ENCODE measurements around the gene LFNG. TPM values are rescaled to one million over a fixed set of nuclear protein-coding genes. Genes with fewer than 3 reads are reported as not detected.

Gene LFNG
- total and polyA plus RNA-seq, 4 donors: 0.22 to 2.9 (median 2.6) TPM

GRCh38 chr7:2510909-2511768 lies 8.4 kb upstream of the LFNG start:
- Histone ChIP-seq H3K27me3 (ENCODE audit: control insufficient read depth in 4 of 4, insufficient read depth in 4 of 4, low read length in 3 of 4) (no peaks in the 10 kb centered on the region), H3K36me3 (ENCODE audit: control insufficient read depth in 4 of 4, insufficient read depth in 3 of 4, low read depth in 1 of 4, low read length in 3 of 4) (no peaks in the 10 kb centered on the region), H3K9ac (ENCODE audit: low read depth in 1 of 2, low read length in 2 of 2) (no peak overlapping the region), H3K9me3 (ENCODE audit: control insufficient read depth in 4 of 4, low read length in 3 of 4) (no peaks in the 10 kb centered on the region), H3K4me3 (ENCODE audit: low read depth in 1 of 3, low read length in 3 of 3) (no peak overlapping the region), H3K27ac (ENCODE audit: low read depth in 1 of 2, low read length in 2 of 2) (peak overlapping the region; percentile 59 to 71), H3K4me1 (ENCODE audit: control insufficient read depth in 4 of 4, insufficient read depth in 4 of 4, low read length in 3 of 4) (peaks cover 0 to 11% (median 3%) of the 10 kb centered on the region in 4 donors)
- TF ChIP-seq MAX (IDR thresholded peaks at IDR 0.05) (no peak), HNF4G (IDR thresholded peaks at IDR 0.05) (no peak), SP1 (IDR thresholded peaks at IDR 0.05) (peak; percentile 11), TAF1 (conservative IDR thresholded peaks at IDR 0.05) (no peak), FOXA2 (IDR thresholded peaks at IDR 0.05) (no peak), HNF4A (conservative IDR thresholded peaks at IDR 0.05) (no peak), NR2F2 (IDR thresholded peaks at IDR 0.05) (peak; percentile 43), GABPA (IDR thresholded peaks at IDR 0.05 in 1 of 2, conservative IDR thresholded peaks at IDR 0.05 in 1 of 2) (no peak), RXRA (IDR thresholded peaks at IDR 0.05) (peak in 1 of 2 donors; percentile 5), JUND (IDR thresholded peaks at IDR 0.05) (no peak), FOXA1 (IDR thresholded peaks at IDR 0.05) (no peak), EGR1 (IDR thresholded peaks at IDR 0.05; ENCODE audit: low read depth in 2 of 2) (no peak), YY1 (IDR thresholded peaks at IDR 0.05) (no peak)
- TF ChIP-seq, protein P1, sequence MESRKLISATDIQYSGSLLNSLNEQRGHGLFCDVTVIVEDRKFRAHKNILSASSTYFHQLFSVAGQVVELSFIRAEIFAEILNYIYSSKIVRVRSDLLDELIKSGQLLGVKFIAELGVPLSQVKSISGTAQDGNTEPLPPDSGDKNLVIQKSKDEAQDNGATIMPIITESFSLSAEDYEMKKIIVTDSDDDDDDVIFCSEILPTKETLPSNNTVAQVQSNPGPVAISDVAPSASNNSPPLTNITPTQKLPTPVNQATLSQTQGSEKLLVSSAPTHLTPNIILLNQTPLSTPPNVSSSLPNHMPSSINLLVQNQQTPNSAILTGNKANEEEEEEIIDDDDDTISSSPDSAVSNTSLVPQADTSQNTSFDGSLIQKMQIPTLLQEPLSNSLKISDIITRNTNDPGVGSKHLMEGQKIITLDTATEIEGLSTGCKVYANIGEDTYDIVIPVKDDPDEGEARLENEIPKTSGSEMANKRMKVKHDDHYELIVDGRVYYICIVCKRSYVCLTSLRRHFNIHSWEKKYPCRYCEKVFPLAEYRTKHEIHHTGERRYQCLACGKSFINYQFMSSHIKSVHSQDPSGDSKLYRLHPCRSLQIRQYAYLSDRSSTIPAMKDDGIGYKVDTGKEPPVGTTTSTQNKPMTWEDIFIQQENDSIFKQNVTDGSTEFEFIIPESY (IDR thresholded peaks at IDR 0.05): no peak
- TF ChIP-seq, protein P2, sequence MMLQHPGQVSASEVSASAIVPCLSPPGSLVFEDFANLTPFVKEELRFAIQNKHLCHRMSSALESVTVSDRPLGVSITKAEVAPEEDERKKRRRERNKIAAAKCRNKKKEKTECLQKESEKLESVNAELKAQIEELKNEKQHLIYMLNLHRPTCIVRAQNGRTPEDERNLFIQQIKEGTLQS (IDR thresholded peaks at IDR 0.05): no peak
- TF ChIP-seq, protein P3, sequence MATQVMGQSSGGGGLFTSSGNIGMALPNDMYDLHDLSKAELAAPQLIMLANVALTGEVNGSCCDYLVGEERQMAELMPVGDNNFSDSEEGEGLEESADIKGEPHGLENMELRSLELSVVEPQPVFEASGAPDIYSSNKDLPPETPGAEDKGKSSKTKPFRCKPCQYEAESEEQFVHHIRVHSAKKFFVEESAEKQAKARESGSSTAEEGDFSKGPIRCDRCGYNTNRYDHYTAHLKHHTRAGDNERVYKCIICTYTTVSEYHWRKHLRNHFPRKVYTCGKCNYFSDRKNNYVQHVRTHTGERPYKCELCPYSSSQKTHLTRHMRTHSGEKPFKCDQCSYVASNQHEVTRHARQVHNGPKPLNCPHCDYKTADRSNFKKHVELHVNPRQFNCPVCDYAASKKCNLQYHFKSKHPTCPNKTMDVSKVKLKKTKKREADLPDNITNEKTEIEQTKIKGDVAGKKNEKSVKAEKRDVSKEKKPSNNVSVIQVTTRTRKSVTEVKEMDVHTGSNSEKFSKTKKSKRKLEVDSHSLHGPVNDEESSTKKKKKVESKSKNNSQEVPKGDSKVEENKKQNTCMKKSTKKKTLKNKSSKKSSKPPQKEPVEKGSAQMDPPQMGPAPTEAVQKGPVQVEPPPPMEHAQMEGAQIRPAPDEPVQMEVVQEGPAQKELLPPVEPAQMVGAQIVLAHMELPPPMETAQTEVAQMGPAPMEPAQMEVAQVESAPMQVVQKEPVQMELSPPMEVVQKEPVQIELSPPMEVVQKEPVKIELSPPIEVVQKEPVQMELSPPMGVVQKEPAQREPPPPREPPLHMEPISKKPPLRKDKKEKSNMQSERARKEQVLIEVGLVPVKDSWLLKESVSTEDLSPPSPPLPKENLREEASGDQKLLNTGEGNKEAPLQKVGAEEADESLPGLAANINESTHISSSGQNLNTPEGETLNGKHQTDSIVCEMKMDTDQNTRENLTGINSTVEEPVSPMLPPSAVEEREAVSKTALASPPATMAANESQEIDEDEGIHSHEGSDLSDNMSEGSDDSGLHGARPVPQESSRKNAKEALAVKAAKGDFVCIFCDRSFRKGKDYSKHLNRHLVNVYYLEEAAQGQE (IDR thresholded peaks at IDR 0.05): no peak
- TF ChIP-seq, protein P4, sequence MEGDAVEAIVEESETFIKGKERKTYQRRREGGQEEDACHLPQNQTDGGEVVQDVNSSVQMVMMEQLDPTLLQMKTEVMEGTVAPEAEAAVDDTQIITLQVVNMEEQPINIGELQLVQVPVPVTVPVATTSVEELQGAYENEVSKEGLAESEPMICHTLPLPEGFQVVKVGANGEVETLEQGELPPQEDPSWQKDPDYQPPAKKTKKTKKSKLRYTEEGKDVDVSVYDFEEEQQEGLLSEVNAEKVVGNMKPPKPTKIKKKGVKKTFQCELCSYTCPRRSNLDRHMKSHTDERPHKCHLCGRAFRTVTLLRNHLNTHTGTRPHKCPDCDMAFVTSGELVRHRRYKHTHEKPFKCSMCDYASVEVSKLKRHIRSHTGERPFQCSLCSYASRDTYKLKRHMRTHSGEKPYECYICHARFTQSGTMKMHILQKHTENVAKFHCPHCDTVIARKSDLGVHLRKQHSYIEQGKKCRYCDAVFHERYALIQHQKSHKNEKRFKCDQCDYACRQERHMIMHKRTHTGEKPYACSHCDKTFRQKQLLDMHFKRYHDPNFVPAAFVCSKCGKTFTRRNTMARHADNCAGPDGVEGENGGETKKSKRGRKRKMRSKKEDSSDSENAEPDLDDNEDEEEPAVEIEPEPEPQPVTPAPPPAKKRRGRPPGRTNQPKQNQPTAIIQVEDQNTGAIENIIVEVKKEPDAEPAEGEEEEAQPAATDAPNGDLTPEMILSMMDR (IDR thresholded peaks at IDR 0.05; ENCODE audit: low read depth, low read length, missing input control): no peak
- WGBS: 33% methylated on average over 27 of the region's 27 CpGs
- DNase-seq (ENCODE audit: low spot score): no peak
